Measurements from ENCODE around the gene DAPP1.
A peak's percentile ranks its signal among the peaks of the same experiment; 100 is the strongest.

DAPP1 gene

DNA sequence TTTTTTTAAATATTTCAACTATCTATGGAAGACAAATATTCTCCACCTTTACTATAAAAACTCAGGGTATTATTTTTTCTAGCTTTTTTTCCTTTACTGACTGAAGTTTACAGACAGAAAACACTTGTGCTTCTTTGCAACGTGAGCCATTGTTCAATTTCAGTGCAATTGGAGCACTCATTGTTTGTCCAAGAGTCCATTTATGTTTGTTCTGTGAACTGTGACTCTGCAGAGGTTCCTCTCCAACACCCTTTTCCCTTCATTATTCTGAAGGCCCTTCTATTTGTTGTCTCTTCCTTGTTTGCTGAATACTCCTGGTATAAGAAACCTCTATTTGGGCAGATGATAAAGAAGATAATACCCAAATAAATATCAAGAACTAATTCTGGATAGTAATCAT, 37.4 kb downstream of the DAPP1 start:
- no peak for DNase-seq (ENCODE audit: low read depth, low spot score)

DNA sequence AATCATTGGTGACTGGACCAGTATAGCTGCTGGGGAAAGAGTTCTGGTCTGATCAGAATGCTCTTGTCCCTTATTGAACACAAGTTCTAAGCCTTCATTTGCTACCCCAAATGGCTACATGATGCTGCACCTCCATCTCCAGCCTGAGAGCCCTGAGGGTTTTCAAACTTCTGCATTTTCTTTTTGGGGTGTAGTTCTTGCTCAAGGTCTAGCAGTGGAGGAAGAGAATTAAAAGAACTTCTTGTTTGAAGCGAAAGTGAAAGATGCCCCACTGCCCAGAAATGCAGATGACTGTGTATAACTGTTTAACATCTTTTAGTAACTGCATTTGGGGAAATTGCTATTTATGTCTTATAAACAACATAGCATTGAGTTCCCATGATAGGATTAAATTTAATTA, 39.1 kb downstream of the DAPP1 start:
- DNase-seq (ENCODE audit: low read depth, low spot score), result no peak

DNA sequence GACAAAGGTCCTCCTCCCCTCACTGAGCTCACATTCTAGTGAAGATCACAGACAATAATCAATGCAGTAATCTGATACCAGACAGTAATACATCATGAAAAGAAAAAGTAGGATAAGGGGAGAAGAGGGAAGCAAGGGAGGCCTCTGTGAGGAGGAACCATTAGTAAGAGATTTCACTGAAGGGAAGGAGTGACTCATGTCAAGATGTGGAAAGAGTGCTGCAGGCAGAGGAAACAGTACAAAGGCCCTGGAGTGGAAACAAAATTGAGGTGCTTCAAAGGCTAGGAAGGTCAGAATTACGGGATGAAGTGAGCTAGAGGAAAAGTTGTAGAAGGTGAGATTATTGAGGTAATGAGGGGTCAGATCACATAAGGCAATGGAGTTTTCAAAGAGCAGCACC, 39.5 kb downstream of the DAPP1 start:
- peak; percentile 24 for DNase-seq (ENCODE audit: low read depth, low spot score)

DNA sequence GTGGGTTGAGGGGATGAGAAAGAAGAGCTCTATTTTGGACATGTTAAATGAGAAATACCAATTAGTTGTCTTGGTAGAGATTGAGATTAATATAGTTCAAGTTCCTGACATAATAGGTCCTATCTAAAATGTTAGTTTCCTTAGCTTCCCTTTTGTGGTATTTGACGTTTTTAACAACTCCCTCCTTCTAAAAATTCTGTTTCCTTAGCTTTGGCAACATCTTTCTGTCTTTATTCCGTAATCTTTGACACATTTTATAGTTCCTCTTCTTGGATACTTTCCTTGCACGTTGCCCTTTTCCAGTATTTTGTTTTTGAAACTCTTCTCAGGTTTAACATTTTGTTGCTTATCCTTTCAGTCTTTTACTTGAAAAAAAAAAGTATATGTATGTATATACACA, 40.7 kb downstream of the DAPP1 start:
- DNase-seq (ENCODE audit: low read depth, low spot score), result no peak

DNA sequence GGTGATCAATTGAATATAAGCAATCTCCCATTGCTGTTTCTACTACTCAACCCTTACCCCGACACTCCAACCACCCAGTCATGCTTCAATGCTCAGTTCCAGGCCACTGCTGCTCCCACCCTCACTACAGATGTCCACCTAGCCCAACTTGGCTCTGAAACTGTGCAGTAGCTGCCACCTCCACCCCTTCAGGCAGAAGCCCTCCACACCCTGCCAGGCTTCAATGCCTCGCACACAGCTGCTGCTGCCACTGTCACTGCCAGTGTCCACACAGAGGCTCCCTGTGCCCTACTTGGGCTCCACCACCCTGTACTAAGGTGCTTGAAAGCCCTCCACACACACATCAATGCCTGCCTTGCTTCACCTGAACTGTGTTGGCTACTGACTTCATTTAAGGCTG, 43.0 kb downstream of the DAPP1 start:
- DNase-seq (ENCODE audit: low read depth, low spot score), result no peak

DNA sequence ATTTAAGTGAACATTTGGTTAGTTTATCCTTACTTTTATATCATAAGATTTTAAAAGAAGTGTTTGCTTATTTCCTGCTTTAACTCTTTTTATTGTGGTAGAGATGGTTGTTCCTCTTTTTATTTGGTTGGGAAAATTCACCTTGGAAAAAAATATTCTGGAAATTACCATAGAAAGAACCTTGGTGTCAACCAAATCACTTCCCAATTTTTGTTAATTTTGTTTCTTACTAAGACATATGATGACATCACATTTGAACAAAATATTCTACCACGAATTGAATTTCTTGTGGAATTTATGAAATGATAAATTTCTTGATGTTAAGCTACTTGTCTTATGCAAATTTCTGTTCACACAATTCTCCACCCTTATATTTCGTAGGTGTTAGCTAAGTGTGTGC, 43.9 kb downstream of the DAPP1 start:
- no peak for DNase-seq (ENCODE audit: low read depth, low spot score)

DNA sequence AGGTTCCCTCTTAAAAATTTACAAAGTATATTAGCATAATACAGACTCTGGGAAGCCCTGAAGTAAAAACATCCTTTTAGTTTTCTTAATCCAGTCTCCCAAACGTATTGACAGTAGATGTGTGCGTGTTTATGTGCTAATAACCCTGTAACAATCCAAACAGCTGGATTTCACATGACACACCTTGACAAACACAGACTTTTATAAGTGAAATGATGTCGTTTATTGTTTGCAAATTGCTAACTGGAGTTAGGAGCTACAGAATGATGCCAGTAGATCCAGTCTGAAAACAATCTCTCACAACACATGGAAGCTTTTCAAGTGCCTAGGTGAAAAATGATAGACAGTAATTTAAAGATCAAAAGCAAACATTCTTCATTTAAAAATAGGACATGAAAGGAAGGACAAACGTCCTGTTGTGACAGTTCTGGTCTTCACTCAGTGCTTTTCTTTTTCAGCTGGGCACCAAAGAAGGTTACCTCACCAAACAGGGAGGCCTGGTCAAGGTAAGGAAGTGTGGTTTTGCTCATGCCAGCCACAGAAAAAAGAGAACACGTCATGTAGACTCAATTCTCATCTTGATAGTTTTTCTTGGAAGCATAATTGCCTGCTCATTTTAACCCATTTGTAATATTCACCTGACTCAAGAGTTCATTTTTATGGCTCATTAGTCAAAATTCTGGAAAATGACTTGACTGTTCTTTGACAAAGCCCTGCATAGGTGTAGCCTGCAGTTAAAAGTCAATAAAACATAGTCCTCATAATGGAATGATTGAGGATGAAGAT, 44.7 kb downstream of the DAPP1 start:
- no peak for DNase-seq (ENCODE audit: low read depth, low spot score)

DNA sequence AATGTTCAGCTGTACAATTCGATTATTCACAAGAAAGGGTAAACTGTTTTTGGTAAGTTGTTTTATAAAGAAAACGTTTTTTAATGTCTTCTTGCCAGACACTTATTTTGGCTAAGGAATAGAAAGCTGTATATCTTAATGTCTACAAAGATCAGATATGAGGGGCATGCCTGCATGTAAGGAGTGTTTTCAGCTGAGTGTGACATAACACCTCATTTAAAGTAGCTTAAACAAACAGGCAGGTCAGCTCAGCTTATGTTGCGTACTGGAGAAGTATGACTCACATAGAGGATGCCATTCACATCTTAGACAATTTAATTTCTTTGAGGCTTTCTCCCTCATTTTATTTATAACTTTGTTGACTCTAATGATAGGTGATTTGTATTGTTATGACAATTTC, 47.2 kb downstream of the DAPP1 start:
- DNase-seq (ENCODE audit: low read depth, low spot score), result peak; percentile 36

DNA sequence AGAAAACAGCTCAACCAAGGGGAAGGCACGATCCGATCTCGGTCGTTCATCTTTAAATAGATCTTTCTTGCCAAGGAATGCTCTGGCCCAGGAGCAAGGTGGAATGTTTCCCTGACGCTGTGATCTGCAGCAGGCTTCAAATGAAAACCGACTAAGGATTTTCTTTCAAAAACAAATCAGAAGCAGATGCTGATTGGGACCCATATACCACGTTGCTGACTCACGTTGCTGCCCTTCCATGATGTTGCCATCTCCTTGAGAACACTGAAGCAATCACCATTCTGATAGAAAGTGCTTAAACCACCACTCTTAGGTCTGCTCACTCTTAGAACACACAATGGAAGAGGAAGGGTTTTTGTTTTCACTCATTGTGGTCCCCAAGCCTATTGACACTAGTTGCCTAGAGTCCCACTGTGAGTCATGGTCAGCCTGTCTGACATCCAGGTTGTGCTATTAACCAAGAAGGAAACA, 51.5 kb downstream of the DAPP1 start:
- peak; percentile 70 for DNase-seq (ENCODE audit: low read depth, low spot score)

DNA sequence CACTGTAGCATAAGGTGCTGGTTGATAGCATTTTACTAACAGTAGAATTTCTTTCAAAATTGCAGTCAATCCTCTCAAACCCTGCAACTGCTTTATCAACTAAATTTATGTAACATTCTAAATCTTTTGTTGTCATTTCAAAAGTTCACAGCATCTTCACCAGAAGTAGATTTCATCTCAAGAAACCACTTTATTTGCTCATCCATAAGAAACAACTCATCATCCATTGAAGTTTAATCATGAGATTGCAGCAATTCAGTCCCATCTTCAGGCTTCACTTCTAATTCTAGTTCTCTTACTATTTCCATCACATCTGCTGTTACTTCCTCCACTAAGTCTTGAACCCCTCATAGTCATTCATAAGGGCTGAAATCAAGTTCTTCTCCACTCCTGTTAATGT, 55.9 kb downstream of the DAPP1 start:
- DNase-seq (ENCODE audit: low read depth, low spot score), result no peak

DNA sequence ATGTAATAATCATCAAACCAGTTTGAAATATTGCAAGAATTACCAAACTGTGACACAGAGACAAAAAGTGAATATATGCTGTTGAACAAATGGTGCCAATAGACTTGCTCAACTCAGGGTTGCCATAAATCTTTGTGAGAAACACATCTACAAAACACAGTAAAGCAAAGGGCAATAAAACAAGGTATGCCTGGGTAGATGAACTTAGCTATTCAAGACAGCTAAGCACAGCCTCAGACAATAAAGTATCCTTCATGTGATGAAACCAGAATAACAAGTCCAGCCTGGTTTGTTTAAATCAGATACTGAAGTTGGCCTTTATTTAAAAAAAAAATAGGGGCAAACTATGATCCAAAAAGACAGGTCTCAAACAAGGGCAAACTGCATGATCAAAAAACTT, 58.4 kb downstream of the DAPP1 start:
- DNase-seq (ENCODE audit: low read depth, low spot score), result no peak

DNA sequence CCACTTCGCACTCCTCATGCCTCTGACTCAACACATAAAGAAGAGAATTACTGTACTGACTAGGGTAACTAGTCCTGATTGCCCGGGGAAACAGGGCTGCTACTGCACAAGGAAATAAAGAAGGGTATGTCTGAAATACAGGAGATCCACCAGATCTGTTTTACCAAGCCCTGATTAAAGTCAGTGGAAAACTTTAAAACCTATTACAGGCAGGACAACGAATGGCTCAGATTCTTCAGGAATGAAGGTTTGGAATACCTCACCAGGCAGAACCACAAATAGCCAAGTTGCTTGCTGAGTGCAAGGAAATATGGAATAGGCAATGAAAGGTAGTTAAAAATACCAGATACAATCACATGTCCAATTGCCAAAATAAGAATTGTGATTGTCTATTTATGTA, 60.3 kb downstream of the DAPP1 start:
- DNase-seq (ENCODE audit: low read depth, low spot score), result peak; percentile 45

DNA sequence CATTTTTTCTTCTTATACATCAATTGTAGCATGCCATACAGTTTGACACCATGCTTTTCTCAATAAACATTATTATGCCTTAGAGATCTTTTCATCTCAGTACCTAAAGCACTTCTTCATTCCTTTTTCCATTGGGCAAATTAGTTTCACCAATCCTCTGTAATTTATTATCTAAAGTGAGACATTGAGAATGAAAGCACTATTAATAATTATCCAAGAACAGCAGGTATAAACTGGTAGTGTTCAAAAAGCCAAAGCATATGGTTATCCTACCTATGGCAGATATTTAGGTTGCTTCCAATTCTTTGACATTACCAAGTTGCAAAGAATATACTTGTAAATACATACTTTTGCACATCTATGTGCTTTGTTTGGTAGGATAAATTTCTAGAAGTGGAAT, 62.0 kb downstream of the DAPP1 start:
- DNase-seq (ENCODE audit: low read depth, low spot score), result no peak

DNA sequence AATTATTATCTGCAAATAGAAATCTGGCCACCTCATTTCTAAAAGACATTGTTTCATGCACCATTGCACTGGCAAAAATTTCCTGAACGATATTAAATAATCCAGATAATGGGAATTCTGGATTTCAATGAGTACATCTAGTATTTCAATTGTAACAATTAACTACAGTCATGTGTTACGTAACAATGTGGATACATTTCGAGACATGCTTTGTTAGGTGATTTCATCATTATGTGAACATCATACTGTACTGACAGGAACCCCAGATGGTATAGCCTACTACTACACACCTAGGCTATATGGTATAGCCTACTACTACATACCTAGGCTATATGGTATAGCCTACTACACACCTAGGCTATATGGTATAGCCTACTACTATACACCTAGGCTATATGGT, 62.8 kb downstream of the DAPP1 start:
- DNase-seq (ENCODE audit: low read depth, low spot score), result no peak

DNA sequence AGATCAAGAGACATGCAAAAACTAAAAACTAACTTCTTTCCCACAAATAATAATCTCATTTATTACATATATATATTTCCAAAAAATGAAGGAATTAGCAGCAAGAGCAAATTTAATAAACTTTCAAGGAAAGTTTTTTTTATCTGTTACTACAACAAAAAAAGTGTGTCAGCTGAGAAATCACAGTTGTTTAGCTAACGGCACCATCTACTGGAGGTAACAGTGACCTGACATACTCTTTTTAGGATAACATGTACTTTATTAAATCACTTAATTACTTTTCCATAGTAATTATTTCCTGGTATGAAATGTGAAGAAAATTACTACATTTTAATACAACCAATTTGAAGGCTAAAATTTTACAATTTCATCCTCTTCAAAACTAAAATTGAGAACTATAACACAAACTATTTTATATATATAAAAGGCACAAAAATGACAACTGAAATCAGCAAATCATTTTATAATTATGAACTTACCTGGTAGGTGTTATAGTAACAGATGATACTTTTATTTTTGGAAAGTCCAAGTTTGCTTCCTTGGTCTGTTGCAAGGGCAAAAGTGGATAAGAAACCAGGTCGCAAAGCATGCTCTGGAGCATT, 68.5 kb downstream of the DAPP1 start:
- DNase-seq (ENCODE audit: low read depth, low spot score), result peak; percentile 61

DNA sequence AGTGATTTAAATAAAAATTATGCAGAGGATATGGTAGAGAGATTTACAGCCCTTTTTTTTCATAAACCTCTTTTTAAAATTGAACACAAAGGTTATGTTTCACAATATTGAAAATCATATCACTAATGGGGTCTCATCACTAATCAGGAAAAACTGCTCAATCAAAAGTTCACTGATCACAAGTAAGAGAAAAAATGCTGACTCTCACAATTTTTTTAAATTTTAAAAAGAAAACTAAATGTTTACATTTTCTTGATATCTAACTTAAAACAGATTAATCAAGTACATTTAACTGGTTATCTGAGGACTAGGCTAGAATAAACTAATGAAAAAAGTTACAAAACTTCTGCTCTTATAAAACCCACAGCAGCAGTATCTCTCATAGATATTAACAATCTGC, 69.1 kb downstream of the DAPP1 start:
- no peak for DNase-seq (ENCODE audit: low read depth, low spot score)

DNA sequence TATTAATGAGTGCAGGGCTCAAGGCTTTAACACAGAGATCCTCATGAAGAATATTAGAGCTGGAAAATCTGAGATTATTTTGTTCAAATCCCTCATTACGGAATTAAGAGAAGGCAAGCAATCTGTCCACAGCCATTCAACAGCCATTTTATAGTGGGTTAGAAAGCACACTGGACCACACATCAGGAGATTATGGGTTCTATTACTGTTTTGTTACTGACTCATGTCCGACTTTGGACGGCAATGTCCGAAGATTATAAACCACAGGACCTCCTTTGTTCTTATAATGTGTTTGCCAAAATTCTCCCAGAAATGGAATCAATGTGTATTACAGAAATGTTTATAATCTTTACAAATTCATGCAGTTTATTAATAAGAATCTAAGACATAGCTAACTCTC, 69.5 kb downstream of the DAPP1 start:
- DNase-seq (ENCODE audit: low read depth, low spot score), result peak; percentile 76

DNA sequence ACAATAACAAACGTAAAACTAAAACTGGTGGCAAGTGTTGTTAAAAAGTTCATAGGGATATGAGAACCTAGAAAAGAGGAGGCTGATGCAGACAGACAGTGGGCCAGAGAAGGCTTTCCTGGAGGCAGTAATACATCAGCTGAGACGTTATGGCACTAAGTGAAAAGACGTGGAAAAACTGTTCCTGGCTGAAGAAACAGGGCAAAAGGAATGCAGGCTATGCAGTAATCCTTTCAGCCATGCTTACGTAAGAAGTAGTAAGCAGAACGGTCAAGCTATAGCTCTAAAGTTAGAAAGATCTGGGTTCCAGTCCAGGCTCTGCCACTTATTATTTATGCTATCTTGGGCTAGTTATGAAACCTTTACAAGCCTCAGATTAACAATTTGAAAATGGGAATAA, 71.2 kb downstream of the DAPP1 start:
- DNase-seq (ENCODE audit: low read depth, low spot score), result peak; percentile 52

DNA sequence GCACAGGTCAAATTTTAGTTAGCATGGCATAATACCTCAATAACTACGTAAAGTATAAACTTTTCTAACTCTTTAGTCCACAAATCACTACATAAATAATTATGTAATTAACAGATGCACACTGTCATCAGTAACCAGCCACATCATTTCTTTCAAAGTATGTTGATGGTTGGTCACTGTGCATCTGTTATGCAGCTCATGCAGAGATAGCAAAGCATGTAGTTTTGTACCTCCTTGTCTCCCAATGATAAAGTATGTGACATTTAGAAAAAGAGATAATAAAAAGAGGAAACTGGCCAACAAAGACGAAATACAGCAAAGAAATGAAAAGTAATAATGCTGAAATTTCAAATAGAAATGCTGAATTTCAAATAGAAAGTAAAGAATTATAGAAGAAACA, 74.7 kb downstream of the DAPP1 start:
- no peak for DNase-seq (ENCODE audit: low read depth, low spot score)

DNA sequence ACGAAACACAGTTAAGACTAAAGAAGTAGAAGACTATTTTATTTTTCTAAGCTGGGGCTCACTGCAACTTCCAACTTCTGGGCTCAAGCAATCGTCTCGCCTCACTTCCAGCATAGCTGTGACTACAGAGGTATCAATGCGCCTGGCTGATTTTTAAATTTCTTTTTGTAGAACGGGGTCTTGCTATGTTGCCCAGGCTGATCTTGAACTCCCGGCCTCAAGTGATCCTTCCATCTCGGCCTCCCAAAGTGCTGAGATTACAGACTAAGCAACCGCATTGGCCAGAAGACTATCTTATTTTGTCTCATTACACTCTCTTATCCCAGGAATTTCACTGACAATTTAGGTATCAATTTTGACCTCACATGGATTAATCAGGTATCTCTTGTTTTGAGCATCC, 76.4 kb downstream of the DAPP1 start:
- no peak for DNase-seq (ENCODE audit: low read depth, low spot score)

DNA sequence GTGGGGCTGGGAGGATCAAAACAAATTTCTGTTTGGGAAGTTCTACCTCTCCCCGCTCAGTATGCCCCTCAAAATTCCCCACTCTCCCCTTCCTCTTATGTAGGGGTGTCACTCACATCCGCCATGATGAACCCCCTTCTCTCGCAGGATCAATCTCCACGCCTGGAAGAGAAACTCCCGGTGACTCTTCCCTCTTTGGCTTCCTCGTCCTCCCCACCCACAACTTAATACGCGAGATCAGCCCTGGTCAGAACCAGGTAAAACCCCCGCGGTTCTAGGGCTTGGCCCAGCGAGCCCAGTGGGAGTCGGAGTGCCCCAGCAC, 77.2 kb downstream of the DAPP1 start:
- no peak for DNase-seq (ENCODE audit: low read depth, low spot score)

DNA sequence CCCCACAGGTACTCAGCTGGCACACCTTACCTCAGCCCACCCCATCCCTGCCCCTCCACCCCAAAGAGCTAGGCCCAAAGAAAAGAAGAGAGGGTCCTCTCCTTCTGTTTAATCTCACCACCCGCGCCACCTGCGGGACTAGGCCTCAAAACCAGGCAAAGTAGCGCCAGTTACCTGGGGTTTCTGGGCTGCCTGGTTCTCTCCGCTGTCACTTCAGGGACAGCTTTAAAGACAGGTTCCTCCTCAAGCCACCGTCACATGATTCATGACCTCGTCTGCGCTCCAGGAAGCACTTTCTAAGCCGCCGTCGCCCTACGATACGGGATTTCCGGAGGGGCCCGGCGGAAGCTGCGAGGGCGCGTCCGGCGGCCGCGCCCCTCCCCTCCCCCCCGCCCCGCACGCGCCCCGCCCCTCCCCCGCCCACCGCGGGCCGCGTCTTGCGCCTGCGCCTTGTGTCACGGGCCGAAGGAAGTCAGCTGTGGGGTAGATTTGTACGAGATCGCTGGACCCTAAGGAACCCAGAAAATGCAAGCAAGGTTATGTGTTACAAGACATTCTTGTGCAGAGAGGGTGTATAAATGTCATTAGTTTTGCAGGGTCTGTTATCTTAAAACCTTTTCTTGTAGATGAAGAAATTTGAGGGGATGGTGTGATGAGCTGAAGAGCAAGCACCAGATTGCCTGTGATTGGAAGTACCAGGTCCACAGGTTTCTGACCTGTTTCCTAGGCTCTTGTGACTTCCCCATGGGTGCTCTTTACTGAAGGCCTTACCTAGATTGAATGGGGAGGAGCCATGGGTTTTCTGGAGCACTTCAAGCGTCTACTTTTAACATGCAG, 77.8 kb downstream of the DAPP1 start, which contains the start of gene LAMTOR3:
Gene LAMTOR3 (minus strand): TSS at position 267 of the 837 bp plus-strand sequence. CDS start 464 bp downstream, outside the sequence.
- peak; percentile 94 for DNase-seq (ENCODE audit: low read depth, low spot score)

DNA sequence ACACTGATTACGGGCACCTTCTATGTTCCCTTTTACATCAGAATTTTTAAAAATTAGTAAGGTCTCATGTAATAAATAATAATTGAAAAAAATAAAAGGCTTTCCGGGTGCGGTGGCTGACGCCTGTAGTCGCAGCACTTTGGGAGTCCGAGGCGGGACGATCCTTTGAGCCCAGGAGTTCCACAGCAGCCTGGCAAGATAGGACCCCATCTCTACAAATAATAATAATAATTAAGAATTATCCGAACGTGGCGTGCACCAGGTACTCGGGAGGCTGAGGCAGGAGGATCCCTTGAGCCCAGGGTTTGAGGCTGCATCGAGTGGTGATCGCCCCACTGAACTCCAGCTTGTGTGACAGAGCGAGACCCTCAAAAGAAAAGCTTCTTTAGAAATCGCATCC, 78.4 kb downstream of the DAPP1 start:
- no peak for DNase-seq (ENCODE audit: low read depth, low spot score)
